ENCODE measurements around the gene DYNLT2. TPM values are rescaled to one million over a fixed set of nuclear protein-coding genes. Genes with fewer than 3 reads are reported as not detected.

The DYNLT2 gene
- total and polyA plus RNA-seq, 7 donors = 0.73 to 2.8 (median 1.0) TPM

- ATAC-seq = no peak
- Histone ChIP-seq H3K27me3 (ENCODE audit: insufficient read depth in 3 of 3, low read length in 2 of 3) (no peaks in the 10 kb centered on the region), H3K27ac (no peak overlapping the region), H3K9me3 (no peaks in the 10 kb centered on the region), H3K4me3 (no peak overlapping the region), H3K36me3 (ENCODE audit: insufficient read depth in 1 of 2, low read depth in 1 of 2) (peaks cover 2 to 70% of the 10 kb centered on the region in 2 donors), H3K4me1 (no peaks in the 10 kb centered on the region)
- WGBS, 3 donors = 77 to 93% (median 84%) methylated on average over 5 of the region's 5 CpGs
- no peak for DNase-seq
- TF ChIP-seq CTCF (IDR thresholded peaks at IDR 0.05) = no peak
- intact Hi-C loops (cut with DNase I) = no loop called here
These were observed 28.5 kb upstream of the DYNLT2 start for GRCh38 chr6:169779896-169780295.

- intact Hi-C loops (cut with DNase I) = no loop called here
- Histone ChIP-seq H3K36me3 (ENCODE audit: insufficient read depth in 1 of 2, low read depth in 1 of 2) (peaks cover 2 to 76% of the 10 kb centered on the region in 2 donors), H3K27me3 (ENCODE audit: insufficient read depth in 3 of 3, low read length in 2 of 3) (no peaks in the 10 kb centered on the region)
These were observed 27.9 kb upstream of the DYNLT2 start for GRCh38 chr6:169779092-169779815.

GRCh38 chr6:169778646-169779045, 27.3 kb upstream of the DYNLT2 start:
- H3K4me1 ChIP-seq = no peaks in the 10 kb centered on the region
- intact Hi-C loops (cut with DNase I) = no loop called here
- WGBS, 3 donors = 90 to 92% (median 91%) methylated on average over 12 of the region's 12 CpGs
- H3K27me3 ChIP-seq (ENCODE audit: insufficient read depth in 3 of 3, low read length in 2 of 3) = no peaks in the 10 kb centered on the region
- ATAC-seq (no peak), DNase-seq (no peak)
- peaks cover 2 to 78% of the 10 kb centered on the region in 2 donors for H3K36me3 ChIP-seq (ENCODE audit: insufficient read depth in 1 of 2, low read depth in 1 of 2)
- no peaks in the 10 kb centered on the region for H3K9me3 ChIP-seq
- no peak for TF ChIP-seq CTCF (IDR thresholded peaks at IDR 0.05)
- H3K27ac ChIP-seq = no peak overlapping the region
- no peak overlapping the region for H3K4me3 ChIP-seq

More at GRCh38 chr6:169779092-169779815, 27.9 kb upstream of the DYNLT2 start:
- H3K4me3 ChIP-seq = no peak overlapping the region
- 84 to 89% (median 86%) methylated on average over 8 of the region's 8 CpGs for WGBS, 3 donors
- TF ChIP-seq CTCF (IDR thresholded peaks at IDR 0.05) = no peak
- DNase-seq (no peak), ATAC-seq (no peak)
- H3K4me1 ChIP-seq = no peaks in the 10 kb centered on the region
- H3K27ac ChIP-seq = no peak overlapping the region
- no peaks in the 10 kb centered on the region for H3K9me3 ChIP-seq

GRCh38 chr6:169777896-169778295, 26.5 kb upstream of the DYNLT2 start:
- Histone ChIP-seq H3K9me3 (no peaks in the 10 kb centered on the region), H3K27me3 (ENCODE audit: insufficient read depth in 3 of 3, low read length in 2 of 3) (no peaks in the 10 kb centered on the region), H3K27ac (no peak overlapping the region), H3K36me3 (ENCODE audit: insufficient read depth in 1 of 2, low read depth in 1 of 2) (peaks cover 2 to 80% of the 10 kb centered on the region in 2 donors), H3K4me1 (no peaks in the 10 kb centered on the region), H3K4me3 (no peak overlapping the region)
- WGBS, 3 donors = 92 to 93% (median 92%) methylated on average over 12 of the region's 12 CpGs
- ATAC-seq (no peak), DNase-seq (no peak)
- TF ChIP-seq CTCF (IDR thresholded peaks at IDR 0.05) = no peak
- intact Hi-C loops (cut with DNase I) = no loop called here

GRCh38 chr6:169776379-169776778, 25.0 kb upstream of the DYNLT2 start:
- H3K4me1 ChIP-seq = no peaks in the 10 kb centered on the region
- no peaks in the 10 kb centered on the region for H3K9me3 ChIP-seq
- ATAC-seq = no peak
- no peak for TF ChIP-seq CTCF (IDR thresholded peaks at IDR 0.05)
- H3K4me3 ChIP-seq = no peak overlapping the region
- 89 to 94% (median 91%) methylated on average over 13 of the region's 13 CpGs for WGBS, 3 donors
- no peak overlapping the region for H3K27ac ChIP-seq
- DNase-seq = no peak
- H3K36me3 ChIP-seq (ENCODE audit: insufficient read depth in 1 of 2, low read depth in 1 of 2) = peaks cover 2 to 90% of the 10 kb centered on the region in 2 donors
- H3K27me3 ChIP-seq (ENCODE audit: insufficient read depth in 3 of 3, low read length in 2 of 3) = no peaks in the 10 kb centered on the region
- intact Hi-C loops (cut with DNase I) = no loop called here
